Fibroblast of lung (primary cell): ENCODE results near the gene OR4D10. TPM values are rescaled to one million over a fixed set of nuclear protein-coding genes. Genes with fewer than 3 reads are reported as not detected.

Source experiments
- DNase-seq, 2 donors: peaks; one replicate each; pipeline versions ENCODE4 v3.0.0 to v3.0.0-alpha.2; 2010; ENCODE audit warnings: low read depth in 2 of 2
- H2AFZ ChIP-seq: 2 replicates; pipeline ENCODE4 v1.5.1; 2012; ENCODE audit warnings: low read length, control low read depth, inconsistent platforms
- H3K27ac ChIP-seq: 2 replicates; pipeline ENCODE4 v1.5.1; 2011; ENCODE audit warnings: low read length, control low read depth; ENCODE audit not compliant: insufficient read depth
- H3K27me3 ChIP-seq: 2 replicates; pipeline ENCODE4 v1.5.1; 2011; ENCODE audit warnings: mild to moderate bottlenecking, low read length; ENCODE audit not compliant: control insufficient read depth, insufficient read depth
- H3K36me3 ChIP-seq: 2 replicates; pipeline ENCODE4 v1.5.1; 2011; ENCODE audit warnings: low read length; ENCODE audit not compliant: control insufficient read depth, insufficient read depth
- H3K4me1 ChIP-seq: 2 replicates; pipeline ENCODE4 v1.5.1; 2011; ENCODE audit warnings: low read length; ENCODE audit not compliant: control insufficient read depth, insufficient read depth; ENCODE audit errors: extremely low read depth
- H3K4me2 ChIP-seq: 2 replicates; pipeline ENCODE4 v1.5.1; 2011; ENCODE audit warnings: low read length, control low read depth; ENCODE audit not compliant: insufficient read depth; ENCODE audit errors: extremely low read depth
- H3K4me3 ChIP-seq, 4 experiments: fragments of 200-600 bp in 1 of 4; sonication (generic) in 1 of 4; replicated peaks in 1 of 4; 2 replicates each; pipeline ENCODE4 v1.5.1; 2011 to 2016; ENCODE audit warnings: low read length in 4 of 4, low read depth in 3 of 4, mild to moderate bottlenecking in 3 of 4, control low read depth in 2 of 4, inconsistent platforms in 1 of 4, mixed read lengths in 1 of 4; ENCODE audit not compliant: insufficient read depth in 1 of 4; ENCODE audit errors: control extremely low read depth in 1 of 4
- H3K79me2 ChIP-seq: 2 replicates; pipeline ENCODE4 v1.5.1; 2012; ENCODE audit warnings: mild to moderate bottlenecking, low read length, inconsistent platforms; ENCODE audit not compliant: control insufficient read depth, insufficient read depth
- H3K9ac ChIP-seq: 2 replicates; pipeline ENCODE4 v1.5.1; 2011; ENCODE audit warnings: mild to moderate bottlenecking, low read length, control low read depth; ENCODE audit not compliant: insufficient read depth
- H3K9me3 ChIP-seq: 2 replicates; pipeline ENCODE4 v1.5.1; 2012; ENCODE audit warnings: low read depth, low read length; ENCODE audit not compliant: control insufficient read depth, insufficient read depth
- H4K20me1 ChIP-seq: 2 replicates; pipeline ENCODE4 v1.5.1; 2011; ENCODE audit warnings: low read length; ENCODE audit not compliant: control insufficient read depth, insufficient read depth; ENCODE audit errors: extremely low read depth
- EZH2 ChIP-seq: IDR thresholded peaks from 2 replicates; pipeline ENCODE4 v1.5.1; 2012; ENCODE audit warnings: low read length, control low read depth, mild to moderate bottlenecking; ENCODE audit errors: missing control alignments
- polyA plus RNA-seq, 2 donors: library from polyadenylated mRNA; depleted of rRNA in 1 of 2; stranded (reverse) in 1 of 2; unstranded in 1 of 2; fragments of >200 nt; gene quantifications; 2 replicates each; pipeline ENCODE4 v1.2.1, GENCODE V29; 2011 to 2012; ENCODE audit warnings: missing spikeins in 1 of 2
- total RNA-seq: library from RNA; depleted of rRNA; stranded (reverse); fragments of >200 nt; gene quantifications from 2 replicates; pipeline ENCODE4 v1.2.1, GENCODE V29; 2014
- TF ChIP-seq, protein P1 (sequence below), 2 donors: IDR thresholded peaks in 1 of 2; conservative IDR thresholded peaks in 1 of 2; 1 replicate in 1 of 2; 2 replicates in 1 of 2; pipeline ENCODE4 v1.5.1; 2011 to 2012; ENCODE audit warnings: low read length in 2 of 2, control low read depth in 1 of 2, inconsistent platforms in 1 of 2, low read depth in 1 of 2, mild to moderate bottlenecking in 1 of 2

The OR4D10 gene
- total and polyA plus RNA-seq, 2 donors (not counting 1 experiment from before 2014, with no cell fraction given), result not detected

- no peak for TF ChIP-seq EZH2
- TF ChIP-seq, protein P1, sequence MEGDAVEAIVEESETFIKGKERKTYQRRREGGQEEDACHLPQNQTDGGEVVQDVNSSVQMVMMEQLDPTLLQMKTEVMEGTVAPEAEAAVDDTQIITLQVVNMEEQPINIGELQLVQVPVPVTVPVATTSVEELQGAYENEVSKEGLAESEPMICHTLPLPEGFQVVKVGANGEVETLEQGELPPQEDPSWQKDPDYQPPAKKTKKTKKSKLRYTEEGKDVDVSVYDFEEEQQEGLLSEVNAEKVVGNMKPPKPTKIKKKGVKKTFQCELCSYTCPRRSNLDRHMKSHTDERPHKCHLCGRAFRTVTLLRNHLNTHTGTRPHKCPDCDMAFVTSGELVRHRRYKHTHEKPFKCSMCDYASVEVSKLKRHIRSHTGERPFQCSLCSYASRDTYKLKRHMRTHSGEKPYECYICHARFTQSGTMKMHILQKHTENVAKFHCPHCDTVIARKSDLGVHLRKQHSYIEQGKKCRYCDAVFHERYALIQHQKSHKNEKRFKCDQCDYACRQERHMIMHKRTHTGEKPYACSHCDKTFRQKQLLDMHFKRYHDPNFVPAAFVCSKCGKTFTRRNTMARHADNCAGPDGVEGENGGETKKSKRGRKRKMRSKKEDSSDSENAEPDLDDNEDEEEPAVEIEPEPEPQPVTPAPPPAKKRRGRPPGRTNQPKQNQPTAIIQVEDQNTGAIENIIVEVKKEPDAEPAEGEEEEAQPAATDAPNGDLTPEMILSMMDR (conservative IDR thresholded peaks at IDR 0.05 in 1 of 2, IDR thresholded peaks at IDR 0.05 in 1 of 2; ENCODE audit: low read depth in 1 of 2, low read length in 2 of 2), result no peak
- H3K36me3 ChIP-seq, result no peaks in the 10 kb centered on the region
- no peaks in the 10 kb centered on the region for H3K27me3 ChIP-seq
Measured at GRCh38 chr11:59426361-59427067, 46.6 kb upstream of the OR4D10 start, which contains the start of gene OR5A2. TSS of gene OR5A2 (minus strand) at chr11:59426413. CDS start at chr11:59422953, 3,460 bp downstream.

DNA sequence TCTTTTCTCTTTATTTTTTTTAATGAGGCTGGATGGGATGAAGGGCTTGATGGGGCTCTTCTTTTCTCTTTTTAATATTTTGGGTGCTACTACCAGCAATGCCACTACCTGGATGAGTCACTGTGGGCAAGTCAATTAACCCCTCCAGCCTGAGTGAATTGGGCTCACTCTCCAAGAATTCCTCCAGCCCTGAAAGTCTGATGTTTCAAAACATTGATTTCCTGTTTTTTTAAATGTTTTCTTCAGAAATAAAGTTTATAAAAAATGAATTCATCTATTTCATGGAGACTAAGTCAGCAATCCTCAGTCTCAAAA is 46.1 kb upstream of the OR4D10 start:
- H3K36me3 ChIP-seq, result no peaks in the 10 kb centered on the region
- H3K4me1 ChIP-seq, result no peaks in the 10 kb centered on the region
- no peak overlapping the region for H2AFZ ChIP-seq
- no peaks in the 10 kb centered on the region for H3K27me3 ChIP-seq
- no peak overlapping the region for H3K27ac ChIP-seq
- no peaks in the 10 kb centered on the region for H3K79me2 ChIP-seq
- DNase-seq, result no peak
- H4K20me1 ChIP-seq, result no peaks in the 10 kb centered on the region
- no peak overlapping the region for H3K4me3 ChIP-seq
- H3K9ac ChIP-seq, result no peak overlapping the region
- H3K4me2 ChIP-seq, result no peak overlapping the region
- H3K9me3 ChIP-seq, result no peaks in the 10 kb centered on the region
- TF ChIP-seq EZH2, result no peak
- TF ChIP-seq, protein P1 (conservative IDR thresholded peaks at IDR 0.05 in 1 of 2, IDR thresholded peaks at IDR 0.05 in 1 of 2; ENCODE audit: low read depth in 1 of 2, low read length in 2 of 2), result no peak

More at GRCh38 chr11:59426361-59427067, 46.6 kb upstream of the OR4D10 start, which contains the start of gene OR5A2:
- DNase-seq, result no peak
- H3K9me3 ChIP-seq, result no peaks in the 10 kb centered on the region
- no peak within 1 kb of the TSS for H3K27ac ChIP-seq
- no peaks in the 10 kb centered on the region for H3K79me2 ChIP-seq
- H3K4me2 ChIP-seq, result no peak within 1 kb of the TSS
- no peak within 1 kb of the TSS for H3K4me3 ChIP-seq
- H2AFZ ChIP-seq, result no peak within 1 kb of the TSS
- no peak within 1 kb of the TSS for H3K9ac ChIP-seq
- no peaks in the 10 kb centered on the region for H3K4me1 ChIP-seq
- H4K20me1 ChIP-seq, result no peaks in the 10 kb centered on the region

DNA sequence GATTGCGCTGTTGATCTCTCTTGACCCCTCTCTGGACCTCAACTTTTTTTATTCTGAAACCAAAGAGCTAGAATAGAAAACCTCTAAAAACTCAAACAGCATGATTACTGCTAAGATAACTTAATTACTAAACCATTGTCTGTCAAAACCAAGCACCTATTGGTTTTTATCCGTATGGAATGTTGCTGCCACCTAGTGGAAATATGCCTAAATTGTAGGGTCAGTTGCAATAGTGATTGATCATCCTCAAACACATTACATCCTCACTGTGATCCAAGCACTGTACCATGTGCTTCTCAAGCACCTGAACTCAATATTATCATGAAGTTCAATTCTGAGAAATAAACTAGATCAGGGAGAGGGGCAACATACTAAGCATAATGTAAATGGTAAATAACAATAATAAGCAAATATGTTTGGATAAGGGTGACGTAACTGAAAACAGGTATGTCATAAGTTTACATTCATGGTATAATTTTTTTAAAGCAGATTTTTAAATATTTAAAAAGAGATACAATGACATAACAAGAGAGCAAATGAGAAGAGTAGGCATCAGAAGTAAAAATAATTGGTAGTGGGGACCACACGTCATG is 43.1 kb upstream of the OR4D10 start:
- DNase-seq, result peak; percentile 22 to 53
- H3K9me3 ChIP-seq, result no peaks in the 10 kb centered on the region
- TF ChIP-seq, protein P1 (conservative IDR thresholded peaks at IDR 0.05 in 1 of 2, IDR thresholded peaks at IDR 0.05 in 1 of 2; ENCODE audit: low read depth in 1 of 2, low read length in 2 of 2), result peak; percentile 72 to 81
- no peak for TF ChIP-seq EZH2

More for the DNA sequence above, 43.1 kb upstream of the OR4D10 start:
- Histone ChIP-seq H2AFZ (no peak overlapping the region), H3K36me3 (no peaks in the 10 kb centered on the region), H4K20me1 (no peaks in the 10 kb centered on the region), H3K79me2 (no peaks in the 10 kb centered on the region), H3K4me3 (no peak overlapping the region), H3K9ac (no peak overlapping the region), H3K4me1 (no peaks in the 10 kb centered on the region), H3K27ac (no peak overlapping the region), H3K27me3 (no peaks in the 10 kb centered on the region), H3K4me2 (no peak overlapping the region)
